Measurements from ENCODE around the gene GALR1.

GRCh38 chr18:77222464-77222863 lies 27.2 kb upstream of the GALR1 start:
- TF ChIP-seq CTCF (IDR thresholded peaks at IDR 0.05) (no peak), POLR2AphosphoS5 (IDR thresholded peaks at IDR 0.05) (no peak), POLR2A (IDR thresholded peaks at IDR 0.05) (no peak), EP300 (IDR thresholded peaks at IDR 0.05) (no peak)
